ENCODE measurements around the gene SIT1. TPM values are rescaled to one million over a fixed set of nuclear protein-coding genes. Genes with fewer than 3 reads are reported as not detected.
A peak's percentile ranks its signal among the peaks of the same experiment; 100 is the strongest.

Gene SIT1
- polyA plus RNA-seq, 1 experiment = not detected

GRCh38 chr9:35675204-35675603, 24.5 kb upstream of the SIT1 start:
- H3K36me3 ChIP-seq (ENCODE audit: control insufficient read depth, insufficient read depth, low read length) = no peaks in the 10 kb centered on the region
- H3K27me3 ChIP-seq (ENCODE audit: control insufficient read depth, insufficient read depth, low read length) = no peaks in the 10 kb centered on the region
- CTCF ChIA-PET = interaction anchor here (1.2 to 5.0 kb wide), 6 partner anchors 9 to 28 kb away, joined by 3 to 29 read pairs (median 5); partner anchors contain the start of genes ARHGEF39, CCDC107 and RMRP
- peak overlapping the region; percentile 38 for H3K4me3 ChIP-seq (ENCODE audit: low read depth, low read length)
- TF ChIP-seq, protein P1, sequence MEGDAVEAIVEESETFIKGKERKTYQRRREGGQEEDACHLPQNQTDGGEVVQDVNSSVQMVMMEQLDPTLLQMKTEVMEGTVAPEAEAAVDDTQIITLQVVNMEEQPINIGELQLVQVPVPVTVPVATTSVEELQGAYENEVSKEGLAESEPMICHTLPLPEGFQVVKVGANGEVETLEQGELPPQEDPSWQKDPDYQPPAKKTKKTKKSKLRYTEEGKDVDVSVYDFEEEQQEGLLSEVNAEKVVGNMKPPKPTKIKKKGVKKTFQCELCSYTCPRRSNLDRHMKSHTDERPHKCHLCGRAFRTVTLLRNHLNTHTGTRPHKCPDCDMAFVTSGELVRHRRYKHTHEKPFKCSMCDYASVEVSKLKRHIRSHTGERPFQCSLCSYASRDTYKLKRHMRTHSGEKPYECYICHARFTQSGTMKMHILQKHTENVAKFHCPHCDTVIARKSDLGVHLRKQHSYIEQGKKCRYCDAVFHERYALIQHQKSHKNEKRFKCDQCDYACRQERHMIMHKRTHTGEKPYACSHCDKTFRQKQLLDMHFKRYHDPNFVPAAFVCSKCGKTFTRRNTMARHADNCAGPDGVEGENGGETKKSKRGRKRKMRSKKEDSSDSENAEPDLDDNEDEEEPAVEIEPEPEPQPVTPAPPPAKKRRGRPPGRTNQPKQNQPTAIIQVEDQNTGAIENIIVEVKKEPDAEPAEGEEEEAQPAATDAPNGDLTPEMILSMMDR (IDR thresholded peaks at IDR 0.05; ENCODE audit: insufficient read depth, low read depth, low read length) = no peak
- DNase-seq (ENCODE audit: low read depth) = no peak
- POLR2A ChIA-PET = interaction anchor here (1.0 kb wide), 1 partner anchor 12 kb away, joined by 6 read pairs; no protein-coding TSS in a partner anchor

DNA sequence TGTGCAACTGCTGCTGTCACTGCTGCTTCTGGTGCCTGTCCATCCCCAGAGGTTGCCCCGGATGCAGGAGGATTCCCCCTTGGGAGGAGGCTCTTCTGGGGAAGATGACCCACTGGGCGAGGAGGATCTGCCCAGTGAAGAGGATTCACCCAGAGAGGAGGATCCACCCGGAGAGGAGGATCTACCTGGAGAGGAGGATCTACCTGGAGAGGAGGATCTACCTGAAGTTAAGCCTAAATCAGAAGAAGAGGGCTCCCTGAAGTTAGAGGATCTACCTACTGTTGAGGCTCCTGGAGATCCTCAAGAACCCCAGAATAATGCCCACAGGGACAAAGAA, 23.3 kb upstream of the SIT1 start:
- TF ChIP-seq, protein P1 (IDR thresholded peaks at IDR 0.05; ENCODE audit: insufficient read depth, low read depth, low read length) = no peak
- Histone ChIP-seq H3K4me3 (ENCODE audit: low read depth, low read length) (no peak overlapping the region), H3K27me3 (ENCODE audit: control insufficient read depth, insufficient read depth, low read length) (no peaks in the 10 kb centered on the region), H3K36me3 (ENCODE audit: control insufficient read depth, insufficient read depth, low read length) (no peaks in the 10 kb centered on the region)
- CTCF ChIA-PET = interaction anchor here (1.7 to 5.0 kb wide), 2 partner anchors 9 to 22 kb away, joined by 6 to 29 read pairs; partner anchors contain the start of gene ARHGEF39
- POLR2A ChIA-PET = no interaction called here
- no peak for DNase-seq (ENCODE audit: low read depth)

GRCh38 chr9:35673132-35674024, 22.6 kb upstream of the SIT1 start, which contains the start of gene CA9:
Gene CA9 (plus strand): TSS chr9:35673928. CDS start chr9:35673960, 32 bp downstream.
- Histone ChIP-seq H3K27me3 (ENCODE audit: control insufficient read depth, insufficient read depth, low read length) (no peaks in the 10 kb centered on the region), H3K36me3 (ENCODE audit: control insufficient read depth, insufficient read depth, low read length) (no peaks in the 10 kb centered on the region), H3K4me3 (ENCODE audit: low read depth, low read length) (no peak within 1 kb of the TSS)
- DNase-seq (ENCODE audit: low read depth) = no peak
- ChIA-PET POLR2A (no interaction called here), CTCF (interaction anchor here (0.8 to 5.0 kb wide), 5 partner anchors 8 to 63 kb away, joined by 3 to 29 read pairs (median 3); partner anchors contain the start of gene ARHGEF39)
- TF ChIP-seq, protein P1 (IDR thresholded peaks at IDR 0.05; ENCODE audit: insufficient read depth, low read depth, low read length) = no peak

GRCh38 chr9:35669331-35670145, 18.8 kb upstream of the SIT1 start:
- no peak for DNase-seq (ENCODE audit: low read depth)
- POLR2A ChIA-PET = interaction anchor here (0.8 kb wide), 1 partner anchor 26 kb away, joined by 14 read pairs; no protein-coding TSS in a partner anchor
- CTCF ChIA-PET = interaction anchor here (0.9 to 2.5 kb wide), 8 partner anchors 8 to 27 kb away, joined by 3 to 19 read pairs (median 4); partner anchors contain the start of genes CCDC107 and RMRP

More at GRCh38 chr9:35669331-35670145, 18.8 kb upstream of the SIT1 start:
- Histone ChIP-seq H3K27me3 (ENCODE audit: control insufficient read depth, insufficient read depth, low read length) (no peaks in the 10 kb centered on the region), H3K4me3 (ENCODE audit: low read depth, low read length) (no peak overlapping the region), H3K36me3 (ENCODE audit: control insufficient read depth, insufficient read depth, low read length) (no peaks in the 10 kb centered on the region)
- TF ChIP-seq, protein P1 (IDR thresholded peaks at IDR 0.05; ENCODE audit: insufficient read depth, low read depth, low read length) = no peak
